Activated CD8-positive, alpha-beta memory T cell treated with anti-CD3 and anti-CD28 coated beads, Interleukin-2, amount 50 U/mL, for 4 hours (primary cell): ENCODE measurements around the gene DCLRE1B.
A peak's percentile ranks its signal among the peaks of the same experiment; 100 is the strongest.
"Not testable (repeated sequence)": the region's sequence is repeated elsewhere in the genome, so short reads cannot be mapped to it uniquely, and the experiment has no call there.

Source experiments
- DNase-seq: peaks from one replicate; pipeline ENCODE4 v3.0.0-alpha.2; 2020

Gene DCLRE1B

DNA sequence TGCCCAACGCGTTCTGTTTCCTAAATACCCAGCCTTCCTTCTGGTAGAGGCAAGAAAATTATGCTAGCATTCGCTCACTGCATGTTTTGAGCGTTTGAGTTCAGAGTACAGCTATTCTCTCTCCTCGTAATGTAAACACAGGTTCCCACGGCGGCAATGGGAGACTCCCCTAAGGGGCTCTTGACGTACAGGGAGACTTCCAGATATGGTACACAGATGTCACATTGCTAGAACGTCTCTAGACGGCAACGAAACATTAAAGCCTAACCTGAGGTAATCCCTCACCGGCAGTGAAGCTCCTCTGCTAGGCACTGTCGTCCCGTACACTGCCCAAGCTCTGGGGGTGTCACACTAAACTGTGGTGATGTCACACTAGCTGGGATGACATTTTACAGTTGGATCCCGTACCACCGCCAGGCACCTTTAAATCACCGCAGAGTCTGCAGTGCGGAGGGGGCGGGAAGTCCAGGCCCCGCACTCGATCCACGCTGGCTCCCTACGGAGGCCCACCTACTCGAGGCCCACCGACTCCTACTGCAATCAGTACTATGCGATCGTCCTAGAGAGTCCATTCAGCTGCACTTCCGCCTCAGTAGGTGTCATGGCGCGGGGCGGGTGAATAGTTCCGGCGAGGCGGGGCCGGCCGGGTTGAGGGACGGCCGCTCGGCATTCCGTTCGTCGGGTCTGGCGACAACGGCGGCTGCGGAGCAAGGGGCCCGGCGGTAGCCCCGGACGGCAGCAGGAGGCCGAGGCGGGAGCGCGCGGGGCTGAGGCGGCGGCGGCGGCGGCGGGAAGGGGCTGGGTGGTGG is 24.0 kb downstream of the DCLRE1B start, which contains the start of gene HIPK1:
Gene HIPK1 (plus strand): TSS at position 384 of the 809 bp plus-strand sequence.
- peak; percentile 93 for DNase-seq

DNA sequence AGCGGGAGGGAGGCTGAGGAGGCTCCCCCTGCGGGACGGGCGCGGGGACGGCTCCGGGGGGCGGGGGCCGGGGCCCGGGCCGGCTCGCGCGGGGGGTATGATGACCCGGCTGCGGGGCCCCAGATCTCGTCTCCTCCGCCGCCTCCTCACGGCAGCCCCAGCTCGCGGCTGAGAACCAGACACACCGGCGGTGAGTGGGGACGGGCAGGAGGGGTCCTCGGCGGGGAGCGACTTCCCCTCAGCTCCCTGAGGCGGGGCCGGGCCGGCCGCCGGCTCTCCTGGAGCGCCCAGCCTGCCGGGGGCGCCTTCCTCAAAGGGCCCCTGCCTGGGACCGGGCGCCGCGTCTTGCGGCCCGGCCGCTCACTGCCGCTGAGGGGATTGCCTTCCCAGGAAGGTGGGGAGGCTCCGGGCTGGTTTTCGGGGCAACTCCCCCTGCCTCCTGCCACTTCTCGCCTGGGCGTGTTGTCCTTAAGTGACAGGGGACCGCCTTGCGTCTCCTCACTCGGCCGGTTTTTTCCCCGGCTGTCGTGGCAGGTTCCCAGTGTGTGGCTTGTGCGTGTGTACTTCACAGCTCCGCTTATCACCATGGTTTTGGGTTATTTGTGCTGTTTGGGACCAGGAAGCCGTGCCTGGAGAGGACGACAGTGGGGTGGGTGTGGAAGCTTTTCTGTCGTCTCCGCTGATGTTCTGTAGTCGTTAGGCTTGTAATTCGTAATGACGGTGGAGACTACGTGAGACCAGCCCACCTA is 24.8 kb downstream of the DCLRE1B start:
- DNase-seq = peak; percentile 52

DNA sequence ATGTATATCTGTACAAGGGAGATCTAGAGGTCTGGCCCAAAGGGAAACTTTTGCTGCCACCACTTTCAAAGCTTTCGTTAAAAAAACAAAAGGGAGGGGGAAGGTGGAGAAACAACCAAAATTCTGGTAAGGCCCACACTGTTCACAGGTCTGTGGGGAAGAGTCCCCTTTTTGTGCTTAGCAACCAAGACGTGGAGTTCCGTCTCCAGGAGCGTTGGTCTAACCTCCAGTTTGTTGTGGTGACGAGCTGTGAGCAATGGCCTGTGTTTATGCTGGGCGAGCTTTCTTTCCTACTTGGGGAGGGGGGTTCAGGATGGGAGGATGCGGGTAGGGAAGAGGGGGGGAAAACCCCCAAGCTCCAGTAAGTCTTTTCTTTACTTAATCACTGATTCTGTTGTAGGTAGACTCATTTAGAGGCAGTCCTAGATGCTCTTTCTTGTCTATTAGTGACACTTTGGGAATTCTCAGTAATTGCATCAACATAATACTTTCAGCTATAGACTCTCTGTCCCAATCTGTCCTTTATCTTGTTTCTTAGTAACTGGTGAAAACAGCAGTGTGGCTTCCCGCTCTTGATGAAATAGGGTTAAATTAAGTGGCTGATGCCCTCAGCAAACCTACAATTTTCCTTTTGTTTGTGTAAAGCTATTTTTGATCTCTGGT is 25.5 kb downstream of the DCLRE1B start:
- DNase-seq = peak; percentile 56

DNA sequence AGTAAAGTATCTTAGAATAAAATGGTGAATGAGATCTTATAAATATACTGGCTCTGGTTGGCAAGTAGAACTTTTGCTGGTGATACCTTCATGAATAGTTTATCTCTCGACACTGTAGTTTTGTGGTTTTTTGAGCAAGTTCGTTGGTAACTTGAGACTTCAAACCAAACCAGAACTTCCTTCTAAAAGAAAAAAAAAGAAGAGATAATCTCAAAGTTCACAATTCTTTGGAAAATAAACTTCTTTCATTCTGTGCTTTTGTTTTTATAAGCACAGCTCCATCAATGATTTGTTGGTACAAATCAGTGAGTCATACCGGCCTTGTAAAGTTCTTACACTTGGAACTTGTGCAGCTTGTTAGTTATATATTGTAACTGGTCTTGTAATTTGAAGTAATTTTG is 26.3 kb downstream of the DCLRE1B start:
- no peak for DNase-seq

DNA sequence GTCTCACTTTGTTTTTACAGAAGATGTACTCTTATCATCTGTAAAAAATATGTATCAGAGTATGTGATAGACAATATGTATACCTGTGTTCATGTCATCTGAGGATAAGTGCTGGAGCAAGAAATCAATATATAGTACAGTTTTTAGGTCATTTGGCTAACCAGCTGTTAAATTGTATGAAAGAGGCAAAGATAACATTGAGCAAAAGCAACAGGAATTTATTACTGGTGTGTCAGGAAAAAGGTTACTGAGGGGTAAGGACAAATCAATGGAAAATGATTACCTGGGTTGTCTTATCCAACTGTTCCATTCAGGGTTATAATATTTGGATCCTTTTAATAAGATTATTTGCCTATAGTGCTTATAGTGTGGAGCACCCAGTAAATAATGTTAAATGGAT is 28.9 kb downstream of the DCLRE1B start:
- no peak for DNase-seq

DNA sequence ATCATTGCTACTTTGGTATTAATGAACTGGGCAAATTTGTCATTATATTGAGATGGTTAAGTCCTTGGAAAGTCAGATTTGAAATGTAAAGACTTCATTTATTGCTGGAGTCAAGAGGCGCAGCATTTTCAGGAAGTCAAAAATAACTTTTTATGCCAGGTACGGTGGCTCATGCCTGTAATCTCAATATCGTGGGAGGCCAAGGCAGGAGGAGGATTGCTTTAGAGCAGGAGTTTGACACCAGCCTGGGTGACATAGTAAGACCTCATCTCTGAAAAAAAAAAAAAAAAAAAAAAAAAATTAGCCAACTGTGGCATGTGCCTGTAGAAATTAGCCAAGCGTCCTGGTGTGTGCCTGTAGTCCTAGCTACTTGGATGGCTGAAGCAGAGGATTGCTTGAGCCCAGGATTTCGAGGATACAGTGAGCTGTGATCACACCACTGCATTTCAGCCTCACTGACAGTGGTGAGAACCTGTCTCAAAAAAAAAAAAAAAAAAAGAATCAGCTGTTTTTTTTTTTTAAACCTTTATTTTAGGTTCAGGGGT is 29.5 kb downstream of the DCLRE1B start:
- DNase-seq = no peak

DNA sequence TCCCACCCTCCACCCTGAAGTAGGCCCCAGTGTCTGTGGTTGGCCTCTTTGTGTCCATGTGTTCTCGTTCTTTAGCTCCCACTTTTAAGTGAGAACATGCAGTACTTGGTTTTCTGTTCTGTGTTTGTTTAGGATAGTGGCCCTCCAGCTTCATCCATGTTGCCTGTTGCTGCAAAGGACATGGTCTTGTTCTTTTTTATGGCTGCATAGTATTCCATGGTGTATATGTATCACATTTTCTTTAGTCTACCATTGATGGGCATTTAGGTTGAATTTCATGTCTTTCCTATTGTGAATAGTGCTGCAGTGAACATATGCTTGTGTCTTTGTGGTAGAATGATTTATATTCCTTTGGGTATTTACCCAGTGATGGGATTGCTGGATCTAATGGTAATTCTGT is 30.1 kb downstream of the DCLRE1B start:
- no peak for DNase-seq

DNA sequence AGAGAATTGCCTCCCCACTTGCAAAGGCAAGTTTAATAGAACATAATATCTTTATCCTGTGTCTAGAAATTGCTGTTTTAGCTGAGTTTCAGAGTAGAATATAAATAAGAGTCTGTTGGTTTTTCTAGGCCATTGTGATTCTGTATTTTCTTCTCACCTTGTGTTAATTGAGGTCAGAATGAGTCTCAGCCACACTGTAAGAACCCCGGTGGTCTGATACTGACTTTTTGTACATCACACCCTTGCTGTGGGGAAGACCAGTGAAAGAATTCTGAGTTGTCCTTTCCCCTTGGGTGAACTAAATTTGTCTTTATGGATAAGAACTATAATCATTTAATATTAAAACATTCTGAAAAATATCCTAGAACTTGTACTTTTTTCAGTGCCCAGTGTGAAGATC is 30.8 kb downstream of the DCLRE1B start:
- DNase-seq = no peak

DNA sequence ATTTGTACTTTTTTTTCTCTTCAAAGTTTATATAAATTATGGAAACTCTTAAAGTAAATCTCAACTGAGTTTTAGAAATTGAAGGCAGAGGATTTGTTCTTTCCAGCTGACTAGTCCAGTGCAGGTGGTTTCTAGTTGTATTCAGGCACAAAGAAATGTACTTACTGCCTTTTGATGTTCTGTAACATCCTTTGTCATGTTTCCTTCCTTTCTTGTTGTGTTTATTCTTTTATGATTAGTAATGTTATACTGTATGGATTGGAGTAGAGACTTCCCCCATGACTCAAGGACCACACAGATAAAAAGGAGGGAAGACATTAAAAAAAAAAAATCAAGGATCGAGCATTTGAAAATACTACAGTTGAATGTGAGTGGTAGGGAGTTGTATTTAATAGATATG is 32.0 kb downstream of the DCLRE1B start:
- no peak for DNase-seq

DNA sequence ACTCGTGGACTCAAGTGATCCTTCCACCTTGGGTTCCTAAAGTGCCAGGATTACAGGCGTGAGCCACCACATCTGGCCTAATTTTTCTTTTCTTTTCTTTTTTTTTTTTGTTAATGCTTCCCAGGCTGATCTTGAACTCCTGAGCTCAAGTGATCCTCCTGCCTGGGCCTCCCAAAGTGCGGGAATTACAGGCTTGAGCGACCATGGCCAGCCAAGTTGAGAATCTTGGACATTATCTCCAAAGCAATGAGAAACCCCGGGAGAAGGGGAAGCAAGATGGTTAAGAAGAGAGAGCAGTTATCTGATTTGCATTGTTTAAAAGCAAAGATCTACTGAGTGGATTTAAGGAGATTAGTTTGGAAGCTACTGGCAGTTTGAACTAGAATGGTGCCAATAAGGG is 33.1 kb downstream of the DCLRE1B start:
- no peak for DNase-seq

DNA sequence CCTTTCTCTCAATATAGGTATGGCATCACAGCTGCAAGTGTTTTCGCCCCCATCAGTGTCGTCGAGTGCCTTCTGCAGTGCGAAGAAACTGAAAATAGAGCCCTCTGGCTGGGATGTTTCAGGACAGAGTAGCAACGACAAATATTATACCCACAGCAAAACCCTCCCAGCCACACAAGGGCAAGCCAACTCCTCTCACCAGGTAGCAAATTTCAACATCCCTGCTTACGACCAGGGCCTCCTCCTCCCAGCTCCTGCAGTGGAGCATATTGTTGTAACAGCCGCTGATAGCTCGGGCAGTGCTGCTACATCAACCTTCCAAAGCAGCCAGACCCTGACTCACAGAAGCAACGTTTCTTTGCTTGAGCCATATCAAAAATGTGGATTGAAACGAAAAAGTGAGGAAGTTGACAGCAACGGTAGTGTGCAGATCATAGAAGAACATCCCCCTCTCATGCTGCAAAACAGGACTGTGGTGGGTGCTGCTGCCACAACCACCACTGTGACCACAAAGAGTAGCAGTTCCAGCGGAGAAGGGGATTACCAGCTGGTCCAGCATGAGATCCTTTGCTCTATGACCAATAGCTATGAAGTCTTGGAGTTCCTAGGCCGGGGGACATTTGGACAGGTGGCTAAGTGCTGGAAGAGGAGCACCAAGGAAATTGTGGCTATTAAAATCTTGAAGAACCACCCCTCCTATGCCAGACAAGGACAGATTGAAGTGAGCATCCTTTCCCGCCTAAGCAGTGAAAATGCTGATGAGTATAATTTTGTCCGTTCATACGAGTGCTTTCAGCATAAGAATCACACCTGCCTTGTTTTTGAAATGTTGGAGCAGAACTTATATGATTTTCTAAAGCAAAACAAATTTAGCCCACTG is 35.5 kb downstream of the DCLRE1B start:
- peak; percentile 25 for DNase-seq

DNA sequence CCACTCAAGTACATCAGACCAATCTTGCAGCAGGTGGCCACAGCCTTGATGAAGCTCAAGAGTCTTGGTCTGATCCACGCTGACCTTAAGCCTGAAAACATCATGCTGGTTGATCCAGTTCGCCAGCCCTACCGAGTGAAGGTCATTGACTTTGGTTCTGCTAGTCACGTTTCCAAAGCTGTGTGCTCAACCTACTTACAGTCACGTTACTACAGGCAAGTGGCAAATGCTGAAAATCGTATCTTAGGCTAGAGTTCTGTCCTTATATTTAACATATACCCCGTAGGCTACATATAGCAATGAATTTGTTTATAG is 36.1 kb downstream of the DCLRE1B start:
- DNase-seq = no peak

DNA sequence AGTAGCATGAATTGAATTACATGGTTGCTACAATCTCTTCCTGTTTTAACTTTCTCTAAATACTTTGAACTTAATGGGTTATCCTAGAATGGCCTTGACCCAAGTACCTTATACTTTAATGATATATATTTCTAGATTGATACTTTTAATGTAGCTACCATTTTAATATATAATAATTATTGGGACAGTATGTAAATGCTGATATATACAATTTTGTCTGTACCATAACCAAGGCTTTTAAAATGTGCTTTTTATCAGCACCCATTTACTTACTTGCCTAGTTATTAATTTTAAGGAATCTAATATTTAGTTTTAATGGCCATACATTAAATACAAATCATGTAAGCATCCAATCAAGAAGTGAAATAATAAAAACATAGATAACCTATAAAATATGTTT is 37.4 kb downstream of the DCLRE1B start:
- DNase-seq = no peak

DNA sequence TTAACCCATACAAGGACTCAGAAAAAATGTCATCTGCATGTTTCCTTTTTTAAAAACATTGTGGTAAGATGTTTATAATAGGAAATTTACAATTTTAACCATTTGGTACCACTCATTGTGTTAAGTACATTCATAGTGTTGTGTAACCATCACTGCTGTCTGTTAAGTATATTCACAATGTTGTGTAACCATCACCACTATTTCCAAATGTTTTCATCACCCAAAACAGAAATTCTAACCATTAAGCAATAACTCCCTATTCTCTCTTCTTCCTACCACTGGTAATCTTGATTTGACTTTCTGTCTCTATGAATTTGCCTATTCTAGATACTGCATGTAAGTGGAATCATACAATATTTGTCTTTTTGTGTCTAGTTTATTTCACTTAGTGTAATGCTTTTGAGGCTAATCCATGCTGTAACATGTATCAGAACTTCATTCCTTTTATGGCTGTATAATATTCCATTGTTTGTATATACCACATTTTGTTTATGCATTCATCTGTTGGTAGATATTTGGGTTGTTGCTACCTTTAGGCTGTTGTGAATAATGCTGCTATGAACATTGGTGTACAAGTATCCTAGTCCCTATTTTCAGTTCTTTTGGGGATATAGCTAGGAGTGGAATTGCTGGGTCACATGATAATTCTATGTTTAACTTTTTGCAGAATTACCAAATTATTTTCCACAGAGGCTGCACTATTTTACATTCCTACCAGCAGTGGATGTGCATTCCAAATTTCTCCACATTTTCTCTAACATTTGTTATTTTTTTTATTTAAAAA is 38.1 kb downstream of the DCLRE1B start:
- DNase-seq = no peak

DNA sequence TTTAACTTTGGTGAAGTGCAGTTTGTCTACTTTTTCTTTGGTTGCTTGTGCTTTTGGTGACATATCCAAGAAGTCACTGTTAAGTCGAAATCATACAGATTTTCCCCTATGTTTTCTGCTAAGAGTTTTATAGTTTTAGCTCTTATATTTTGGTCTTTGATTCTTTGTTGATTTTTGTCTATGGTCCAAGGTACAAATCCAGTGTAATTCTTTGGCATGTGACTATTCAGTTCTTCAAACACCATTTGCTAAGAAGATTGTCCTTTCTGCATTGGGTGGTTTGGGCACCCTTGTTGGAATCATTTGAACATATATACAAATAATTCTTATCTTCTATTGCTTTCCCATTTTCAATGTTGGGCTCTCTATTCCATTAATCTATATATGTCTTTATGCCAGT is 40.2 kb downstream of the DCLRE1B start:
- DNase-seq = no peak

DNA sequence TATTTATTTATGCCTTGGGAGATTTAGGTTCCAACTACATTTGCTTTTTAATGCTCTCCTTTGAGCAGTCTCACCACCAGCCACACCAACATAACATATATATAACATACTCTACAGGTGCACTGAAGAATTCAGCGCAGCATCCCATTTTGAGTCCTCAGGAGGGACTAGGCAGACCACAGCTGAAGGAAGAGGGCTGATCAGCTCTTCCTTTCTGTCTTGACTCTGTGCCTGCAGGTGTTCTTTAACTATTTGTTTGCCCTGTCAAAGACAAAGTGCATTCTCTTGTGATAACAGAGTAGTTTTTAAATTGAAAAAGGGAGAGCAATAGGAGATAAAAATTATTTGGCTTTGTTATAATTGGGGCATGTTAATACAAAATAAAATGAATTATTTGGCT is 41.0 kb downstream of the DCLRE1B start:
- no peak for DNase-seq

DNA sequence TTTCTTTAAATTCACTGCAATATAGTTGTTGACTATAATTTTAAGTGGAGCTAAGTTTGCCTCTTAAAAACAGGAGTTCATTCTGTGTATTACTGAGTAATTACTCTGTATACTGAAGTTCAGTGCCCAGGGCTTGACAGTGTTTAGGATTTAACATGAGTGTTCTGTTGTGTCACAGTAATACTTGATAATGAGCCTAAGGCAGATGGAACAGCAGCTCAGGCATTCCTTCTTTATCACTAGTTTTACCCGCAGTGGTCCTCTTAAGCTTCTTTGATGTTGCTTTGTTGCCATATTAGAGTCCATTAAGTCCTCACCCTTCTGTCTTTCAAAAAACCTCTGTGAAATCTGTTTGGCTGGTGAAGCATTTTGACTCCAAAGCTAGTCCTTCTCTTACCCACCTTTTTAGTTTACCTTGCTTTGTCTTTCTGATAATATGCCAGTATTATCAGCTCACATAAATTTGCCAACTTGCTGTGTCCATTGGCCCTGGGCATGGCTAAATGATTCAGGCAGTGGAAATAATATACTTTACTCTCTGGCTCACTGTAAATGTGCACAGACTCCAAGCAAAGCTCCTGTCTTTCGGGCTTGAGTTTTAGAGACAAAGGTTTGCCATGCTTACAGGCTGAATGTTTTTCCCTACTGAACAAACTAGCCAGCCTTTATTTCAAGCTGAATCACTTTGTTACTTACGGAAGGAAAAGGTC is 41.7 kb downstream of the DCLRE1B start:
- no peak for DNase-seq

DNA sequence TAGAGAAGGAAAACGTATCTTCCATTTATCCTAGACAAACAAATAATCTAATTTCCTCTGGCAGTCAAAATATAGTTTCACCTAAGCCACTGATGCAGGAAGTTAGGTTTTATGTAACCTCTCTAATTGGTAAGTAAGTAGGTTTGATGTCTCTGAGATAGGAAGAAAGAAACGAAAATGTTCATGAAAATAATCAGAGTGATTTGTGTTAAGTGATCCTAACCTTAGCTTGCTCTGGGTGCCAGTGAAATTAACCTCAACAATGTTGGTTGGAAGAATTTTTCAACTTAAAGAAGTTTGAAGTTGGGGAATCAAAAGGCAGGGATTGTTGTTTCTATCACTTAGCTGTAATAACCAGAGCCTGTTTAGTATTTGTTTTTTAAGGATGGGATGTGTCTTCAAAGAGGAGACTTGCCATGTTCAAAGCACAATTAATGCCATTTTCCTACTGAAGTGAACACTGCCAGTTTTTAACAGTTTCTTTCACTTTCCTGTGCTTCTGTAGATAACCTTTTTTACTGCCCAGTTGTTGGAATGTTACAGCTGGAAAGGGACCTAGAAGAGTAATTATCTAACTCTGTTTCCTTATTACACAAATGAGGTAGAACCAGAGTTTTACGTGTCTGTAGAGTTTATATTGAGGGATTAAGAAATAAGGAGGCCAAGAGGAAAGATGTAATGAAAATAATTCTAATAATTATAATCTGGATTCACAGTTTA is 42.4 kb downstream of the DCLRE1B start:
- no peak for DNase-seq

DNA sequence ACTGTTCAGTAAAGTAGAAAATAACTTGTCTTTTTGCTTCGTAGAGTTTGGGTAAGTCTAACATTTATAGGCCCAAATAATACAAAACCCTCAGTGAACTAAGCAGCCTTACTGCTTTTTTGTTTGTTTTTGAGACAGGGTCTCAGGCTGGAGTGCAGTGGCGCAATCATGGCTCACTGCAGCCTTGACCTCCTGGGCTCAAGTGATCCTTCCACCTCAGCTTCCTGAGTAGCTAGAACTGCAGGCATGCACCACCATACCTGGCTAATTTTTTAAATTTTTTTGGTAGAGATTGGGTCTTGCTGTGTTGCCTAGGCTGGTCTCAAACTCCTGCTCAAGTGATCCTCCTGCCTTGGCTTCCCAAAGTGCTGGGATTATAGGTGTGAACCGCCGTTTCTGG is 43.0 kb downstream of the DCLRE1B start:
- not testable (repeated sequence) for DNase-seq

DNA sequence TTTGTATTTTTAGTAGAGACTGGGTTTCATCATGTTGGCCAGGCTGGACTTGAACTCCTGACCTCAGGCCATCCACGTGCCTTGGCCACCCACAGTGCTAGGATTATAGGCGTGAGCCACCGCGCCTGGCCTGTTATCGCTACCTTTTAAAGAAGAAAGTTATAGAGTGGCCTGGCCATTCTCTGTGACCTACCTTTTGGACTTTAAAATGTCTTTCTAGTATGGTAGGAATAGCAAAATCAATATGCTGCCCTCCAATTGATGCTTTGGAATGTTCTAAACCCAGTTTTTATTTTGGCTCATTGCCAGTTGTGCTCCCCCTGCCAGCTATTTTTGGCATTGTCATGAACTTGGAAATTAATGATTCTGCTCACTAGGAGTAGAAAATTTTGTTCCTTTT is 43.9 kb downstream of the DCLRE1B start:
- DNase-seq = no peak
